ENCODE measurements around the gene NTMT1.

NTMT1 gene

GRCh38 chr9:129597355-129598088 lies 28.4 kb upstream of the NTMT1 start:
- no peak for DNase-seq (ENCODE audit: low read depth)

- DNase-seq (ENCODE audit: low read depth) = no peak
Observed at GRCh38 chr9:129598089-129598596, 27.8 kb upstream of the NTMT1 start.

- no peak for DNase-seq (ENCODE audit: low read depth)
Observed at GRCh38 chr9:129601082-129601674, 24.8 kb upstream of the NTMT1 start.

DNA sequence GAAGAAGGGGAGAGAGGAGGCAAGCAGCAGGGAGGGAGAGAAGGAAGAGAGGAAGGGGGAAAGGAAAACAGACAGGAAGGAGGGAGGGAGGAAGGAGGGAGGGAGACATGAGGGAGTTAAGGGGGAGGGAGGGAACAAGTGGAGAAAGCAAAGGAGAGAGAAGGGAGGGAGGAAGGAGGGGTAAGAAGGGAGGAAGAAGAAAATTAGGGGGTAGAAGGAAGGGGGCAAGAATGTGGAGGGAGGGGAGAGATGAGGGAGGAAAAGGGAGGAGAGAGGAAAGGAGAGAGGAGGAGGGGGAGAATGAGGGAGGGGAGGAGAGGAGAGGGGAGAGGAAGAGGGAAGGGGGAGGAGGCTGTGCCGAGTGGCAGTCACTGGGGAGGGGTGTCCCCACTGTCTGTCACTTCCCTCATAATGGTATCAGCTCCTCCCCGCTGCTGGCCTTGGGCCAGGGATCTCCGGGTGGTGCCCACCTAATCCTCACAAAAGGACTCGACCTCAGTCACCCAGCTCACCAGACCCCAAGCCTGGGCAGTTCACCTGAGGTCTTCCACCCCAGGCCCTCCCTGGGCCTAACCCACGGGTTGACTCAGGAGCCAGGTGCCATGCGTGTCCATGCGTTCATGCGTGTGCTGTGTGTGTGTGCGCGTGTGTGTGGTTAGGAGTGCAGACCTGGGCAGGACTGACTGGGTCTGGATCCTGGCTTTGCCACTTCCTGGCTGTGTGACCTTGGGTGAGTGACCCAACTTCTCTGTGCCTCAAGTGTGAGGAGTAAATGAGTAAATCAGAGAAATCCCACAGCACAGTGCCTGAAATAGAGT lies 23.2 kb upstream of the NTMT1 start:
- DNase-seq (ENCODE audit: low read depth) = no peak

GRCh38 chr9:129604056-129604765 lies 21.8 kb upstream of the NTMT1 start:
- no peak for DNase-seq (ENCODE audit: low read depth)

DNA sequence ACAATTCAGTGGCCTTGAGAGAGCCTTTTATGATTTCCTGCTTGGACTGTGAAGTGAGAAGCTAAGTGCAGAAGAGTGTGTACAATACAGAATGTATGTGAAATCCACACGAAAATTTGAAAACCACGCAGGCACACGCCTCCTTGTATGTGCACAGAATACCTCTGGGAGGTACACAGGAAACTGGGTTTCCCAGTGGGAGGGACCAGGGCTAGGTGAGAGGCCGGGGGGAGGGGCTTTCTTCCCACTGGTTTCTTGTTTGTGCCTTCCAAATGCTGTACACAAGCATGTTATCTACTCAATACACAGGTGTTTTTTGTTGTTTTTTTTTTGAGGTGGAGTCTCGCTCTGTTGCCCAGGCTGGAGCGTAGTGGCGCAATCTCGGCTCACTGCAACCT lies 21.2 kb upstream of the NTMT1 start:
- no peak for DNase-seq (ENCODE audit: low read depth)

DNA sequence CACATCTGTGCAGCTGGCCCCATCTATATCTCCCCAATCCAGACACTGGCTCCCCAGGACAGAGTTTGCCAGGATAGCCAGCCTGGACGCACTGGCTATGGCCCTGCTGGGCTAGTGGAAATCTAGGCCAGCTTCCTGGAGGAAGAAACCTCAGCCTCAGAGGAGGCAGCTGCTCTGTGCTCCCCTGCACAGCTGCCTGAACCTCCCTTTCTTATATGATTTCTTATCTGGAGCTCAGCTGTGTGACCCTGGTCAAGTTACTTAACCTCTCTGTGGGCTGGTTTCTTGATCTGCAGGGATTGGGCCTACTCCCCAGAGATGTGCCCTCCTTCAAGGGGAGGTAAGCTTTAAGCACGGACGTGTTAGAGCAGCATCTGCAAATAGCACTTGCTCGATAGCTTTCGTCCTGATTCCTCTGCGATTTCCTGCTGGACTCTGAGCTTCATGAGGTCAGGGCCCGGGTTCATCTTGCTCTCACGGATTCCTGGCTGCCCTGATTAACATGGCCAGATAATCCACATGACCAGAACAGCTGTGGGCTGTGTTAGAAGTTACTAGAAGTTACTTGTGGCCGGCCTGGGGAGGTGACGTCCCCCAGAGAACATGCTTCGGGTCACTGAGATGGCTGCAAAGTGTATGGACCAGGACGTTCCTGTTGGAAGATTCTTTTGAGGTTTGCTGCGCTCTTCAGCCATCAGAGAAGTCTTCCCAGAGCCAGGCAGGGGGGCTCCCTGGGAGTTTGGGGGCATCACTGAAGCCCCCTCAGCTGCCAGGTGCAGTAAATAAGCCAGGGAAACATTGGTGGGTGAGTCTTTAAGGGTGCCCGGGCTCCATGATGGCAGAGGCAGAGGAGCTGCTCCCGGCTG lies 19.6 kb upstream of the NTMT1 start:
- no peak for DNase-seq (ENCODE audit: low read depth)

DNA sequence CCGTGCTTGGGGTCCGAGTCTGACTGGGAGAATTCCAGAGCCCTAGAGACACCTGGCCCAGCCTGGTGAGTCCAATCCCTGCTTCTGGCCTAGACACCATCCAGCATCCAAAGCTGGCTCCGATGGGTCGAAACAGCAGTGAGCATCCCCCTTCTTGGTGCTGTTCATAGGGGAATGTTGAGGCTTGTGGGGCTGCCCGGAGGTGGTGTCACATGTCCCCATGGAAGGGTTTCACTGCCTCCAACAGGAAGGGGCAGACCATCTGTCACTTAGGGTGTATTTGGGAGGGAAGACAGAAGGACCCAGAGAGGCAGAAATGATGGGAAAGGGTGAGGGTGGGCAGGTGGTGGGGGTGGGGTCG lies 19.0 kb upstream of the NTMT1 start:
- no peak for DNase-seq (ENCODE audit: low read depth)

DNA sequence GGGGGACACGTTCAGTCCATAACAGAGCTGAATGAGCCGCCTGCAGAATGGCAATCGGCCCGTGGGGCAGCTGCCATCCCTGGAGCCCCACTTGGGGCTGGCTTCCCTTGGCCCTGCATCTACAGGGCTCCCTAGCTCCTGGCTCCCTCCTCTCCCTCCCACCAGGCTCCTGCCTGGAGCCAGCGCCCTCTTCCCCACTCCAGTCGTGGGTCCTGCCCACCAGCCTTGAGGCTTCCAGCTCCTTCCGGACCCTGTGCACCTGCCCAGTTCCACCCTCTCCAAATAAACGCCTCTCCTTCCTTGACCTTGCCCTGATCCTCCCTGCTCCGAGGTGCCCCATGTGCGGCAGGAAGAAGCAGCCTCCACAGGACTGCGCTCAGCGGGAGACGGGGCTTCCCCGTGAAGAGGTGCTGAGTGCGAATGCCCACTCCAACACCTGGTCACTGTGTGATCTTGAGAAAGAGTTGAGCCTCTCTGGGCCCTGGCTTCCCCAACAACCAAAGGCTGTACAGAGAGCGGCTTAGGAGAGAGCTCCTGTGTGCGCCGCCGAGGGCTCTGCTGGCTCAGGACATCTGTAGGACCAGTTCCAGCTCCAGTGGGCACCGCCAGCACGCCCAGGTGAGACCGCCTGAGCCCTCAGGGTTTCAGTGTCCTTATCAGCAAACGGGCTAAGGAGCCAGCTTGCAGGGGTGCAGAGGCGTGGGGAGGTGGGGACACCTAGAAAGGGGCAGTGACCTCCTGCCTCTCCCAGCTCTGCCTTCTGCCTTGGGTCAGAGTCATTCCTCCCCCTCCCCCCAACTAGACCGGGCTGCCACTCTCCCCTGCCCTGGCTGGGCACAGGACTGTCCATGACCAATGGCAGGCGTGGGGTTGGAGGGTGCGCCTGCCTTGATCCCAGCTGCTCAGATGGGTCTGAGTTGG lies 17.1 kb upstream of the NTMT1 start:
- DNase-seq (ENCODE audit: low read depth) = no peak

DNA sequence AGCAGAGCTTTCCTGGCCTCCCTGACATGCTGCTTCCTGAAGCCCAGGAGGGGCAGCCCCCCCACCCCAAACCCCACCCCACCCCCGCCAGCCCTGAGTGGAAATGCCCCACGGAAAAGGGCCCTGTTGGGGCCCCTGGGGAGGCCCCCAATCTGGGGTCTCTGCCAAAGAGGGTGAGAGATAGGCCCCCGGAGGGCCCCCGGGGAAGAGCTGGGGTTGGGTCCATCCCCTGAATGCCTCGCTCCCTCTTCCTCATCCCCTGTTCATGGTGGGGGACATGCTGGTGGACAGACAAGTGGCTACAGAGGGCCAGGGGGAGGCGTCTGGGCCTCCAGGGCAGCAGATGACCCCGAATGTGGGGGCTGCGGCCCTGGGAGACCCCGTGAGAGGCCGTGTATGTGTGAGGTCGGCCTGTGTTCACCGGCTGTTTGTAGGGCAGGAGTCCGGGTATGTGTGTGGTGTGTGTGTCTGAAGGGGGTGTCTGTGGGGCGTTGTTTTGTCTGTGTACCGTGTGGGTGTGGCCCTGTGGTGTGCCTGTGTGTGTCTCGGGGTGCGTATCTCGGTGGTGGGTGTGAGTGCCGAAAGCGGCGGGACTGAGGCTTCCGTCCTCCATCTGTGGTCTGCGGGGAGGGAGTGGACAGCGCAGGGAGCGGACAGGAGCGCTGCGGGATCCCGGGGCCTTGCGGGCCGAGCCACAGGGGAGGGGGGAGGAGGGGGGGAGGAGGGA lies 16.3 kb upstream of the NTMT1 start:
- DNase-seq (ENCODE audit: low read depth) = no peak

- no peak for DNase-seq (ENCODE audit: low read depth)
Observed at GRCh38 chr9:129610213-129610472, 15.8 kb upstream of the NTMT1 start.

DNA sequence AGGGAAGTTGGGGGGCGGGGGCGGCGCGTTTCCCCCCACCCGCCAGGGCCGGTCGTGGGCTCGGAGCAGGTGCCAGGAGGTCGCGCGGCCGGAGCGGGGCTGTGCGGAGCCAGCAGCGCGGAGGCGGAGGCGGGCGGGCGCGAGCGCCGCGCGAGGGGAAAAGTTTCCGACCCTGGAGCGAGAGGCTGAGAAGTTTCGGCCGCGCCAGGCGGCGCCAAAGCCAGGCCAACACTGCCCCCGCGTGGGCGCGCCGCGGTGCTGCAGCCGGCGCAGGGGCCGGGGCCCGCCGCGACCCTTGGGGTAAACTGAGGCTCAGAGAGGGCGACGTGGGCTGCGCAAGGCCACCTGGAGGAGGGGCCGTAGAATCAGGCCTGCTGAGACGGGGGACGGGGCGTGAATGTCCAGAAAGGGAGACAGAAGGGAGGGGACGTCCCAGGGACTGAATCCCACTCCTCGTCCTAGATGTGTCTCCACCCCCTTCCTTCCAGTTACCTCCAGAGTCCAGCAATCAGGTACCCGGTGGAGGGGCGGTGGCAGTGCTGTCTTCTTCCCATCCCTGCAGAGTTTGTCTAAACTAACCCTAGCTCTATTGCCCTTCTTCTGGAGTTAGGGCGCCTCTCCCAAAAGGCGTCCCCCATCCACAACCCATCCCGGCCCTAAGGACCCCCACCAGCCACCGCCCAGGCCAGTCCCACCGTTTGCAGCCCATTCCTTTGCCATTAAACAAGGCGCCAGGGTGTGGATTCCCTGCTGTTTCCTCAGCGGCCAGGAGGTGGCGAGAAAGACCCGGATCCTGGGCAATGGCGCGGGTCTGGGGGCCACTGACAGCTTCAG lies 15.3 kb upstream of the NTMT1 start:
- no peak for DNase-seq (ENCODE audit: low read depth)

- no peak for DNase-seq (ENCODE audit: low read depth)
Observed at GRCh38 chr9:129611307-129611800, 14.6 kb upstream of the NTMT1 start.

DNA sequence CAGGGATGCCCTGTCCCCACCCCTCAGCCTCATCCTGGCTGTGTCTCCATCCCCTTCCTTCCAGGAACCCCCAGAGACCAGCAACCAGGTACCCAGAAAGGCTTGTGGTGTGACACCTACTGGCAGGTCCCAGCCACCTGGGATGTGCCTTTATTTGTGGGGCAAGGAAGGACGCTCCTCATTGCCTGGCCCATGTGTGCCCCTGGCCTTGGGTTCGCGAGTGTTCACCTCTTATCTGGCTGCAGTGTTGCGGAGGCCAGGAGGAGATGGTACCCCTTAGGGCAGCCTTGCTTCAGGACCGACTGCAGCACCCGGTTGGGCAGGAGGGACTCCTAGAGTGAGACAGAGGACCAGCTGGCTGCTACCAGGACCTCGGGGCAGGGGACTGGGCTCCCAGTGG lies 13.8 kb upstream of the NTMT1 start:
- no peak for DNase-seq (ENCODE audit: low read depth)

- DNase-seq (ENCODE audit: low read depth) = no peak
Observed at GRCh38 chr9:129612815-129613519, 13.0 kb upstream of the NTMT1 start.

GRCh38 chr9:129613520-129614175 lies 12.3 kb upstream of the NTMT1 start:
- no peak for DNase-seq (ENCODE audit: low read depth)

- DNase-seq (ENCODE audit: low read depth) = no peak
Observed at GRCh38 chr9:129614932-129615331, 11.0 kb upstream of the NTMT1 start.

All from HS-5 (cell line).